ENCODE measurements around the gene PIWIL1.

DNA sequence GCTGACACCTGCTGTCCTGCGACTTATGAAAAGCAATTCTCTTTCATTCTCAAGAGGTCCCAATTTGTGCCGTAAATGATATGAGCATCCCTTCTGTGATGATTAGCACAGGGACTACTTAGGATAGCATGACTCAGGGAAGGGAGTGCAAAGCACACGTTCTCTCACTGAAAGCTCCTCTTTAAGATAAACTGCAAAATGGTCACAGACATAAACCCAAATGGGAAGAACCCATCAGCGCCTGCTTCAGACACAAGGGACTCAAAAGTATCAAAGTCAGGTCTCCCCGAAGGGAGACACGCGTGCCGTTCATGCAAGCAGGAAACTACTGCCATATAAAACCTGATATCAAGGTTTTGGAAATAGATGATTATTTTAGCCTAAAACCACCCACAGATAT is 33.9 kb upstream of the PIWIL1 start:
- TF ChIP-seq, protein P1, sequence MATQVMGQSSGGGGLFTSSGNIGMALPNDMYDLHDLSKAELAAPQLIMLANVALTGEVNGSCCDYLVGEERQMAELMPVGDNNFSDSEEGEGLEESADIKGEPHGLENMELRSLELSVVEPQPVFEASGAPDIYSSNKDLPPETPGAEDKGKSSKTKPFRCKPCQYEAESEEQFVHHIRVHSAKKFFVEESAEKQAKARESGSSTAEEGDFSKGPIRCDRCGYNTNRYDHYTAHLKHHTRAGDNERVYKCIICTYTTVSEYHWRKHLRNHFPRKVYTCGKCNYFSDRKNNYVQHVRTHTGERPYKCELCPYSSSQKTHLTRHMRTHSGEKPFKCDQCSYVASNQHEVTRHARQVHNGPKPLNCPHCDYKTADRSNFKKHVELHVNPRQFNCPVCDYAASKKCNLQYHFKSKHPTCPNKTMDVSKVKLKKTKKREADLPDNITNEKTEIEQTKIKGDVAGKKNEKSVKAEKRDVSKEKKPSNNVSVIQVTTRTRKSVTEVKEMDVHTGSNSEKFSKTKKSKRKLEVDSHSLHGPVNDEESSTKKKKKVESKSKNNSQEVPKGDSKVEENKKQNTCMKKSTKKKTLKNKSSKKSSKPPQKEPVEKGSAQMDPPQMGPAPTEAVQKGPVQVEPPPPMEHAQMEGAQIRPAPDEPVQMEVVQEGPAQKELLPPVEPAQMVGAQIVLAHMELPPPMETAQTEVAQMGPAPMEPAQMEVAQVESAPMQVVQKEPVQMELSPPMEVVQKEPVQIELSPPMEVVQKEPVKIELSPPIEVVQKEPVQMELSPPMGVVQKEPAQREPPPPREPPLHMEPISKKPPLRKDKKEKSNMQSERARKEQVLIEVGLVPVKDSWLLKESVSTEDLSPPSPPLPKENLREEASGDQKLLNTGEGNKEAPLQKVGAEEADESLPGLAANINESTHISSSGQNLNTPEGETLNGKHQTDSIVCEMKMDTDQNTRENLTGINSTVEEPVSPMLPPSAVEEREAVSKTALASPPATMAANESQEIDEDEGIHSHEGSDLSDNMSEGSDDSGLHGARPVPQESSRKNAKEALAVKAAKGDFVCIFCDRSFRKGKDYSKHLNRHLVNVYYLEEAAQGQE (IDR thresholded peaks at IDR 0.05; ENCODE audit: insufficient read depth in 1 of 2, low read depth in 2 of 2, low read length in 2 of 2) = no peak
- no peak for TF ChIP-seq TAF1 (IDR thresholded peaks at IDR 0.05; ENCODE audit: borderline replicate concordance, insufficient read depth, low read length)
- no peak for TF ChIP-seq SIN3A (IDR thresholded peaks at IDR 0.05; ENCODE audit: borderline replicate concordance, insufficient read depth, low read length)
